ENCODE data around the gene OBSCN. TPM values are rescaled to one million over a fixed set of nuclear protein-coding genes. Genes with fewer than 3 reads are reported as not detected.
A peak's percentile ranks its signal among the peaks of the same experiment; 100 is the strongest.

OBSCN gene
- total and polyA plus RNA-seq, 11 donors = 155 to 524 (median 354) TPM

- ATAC-seq = no peak
- Histone ChIP-seq H3K9me3 (peaks cover 0 to 24% (median 0%) of the 10 kb centered on the region in 12 donors), H3K27ac (no peak overlapping the region), H3K36me3 (peaks cover 0 to 91% (median 42%) of the 10 kb centered on the region in 9 donors), H3K4me1 (peaks cover 0 to 14% (median 0%) of the 10 kb centered on the region in 12 donors), H3K27me3 (no peaks in the 10 kb centered on the region), H3K4me3 (no peak overlapping the region)
- WGBS, 4 donors = 94 to 100% (median 96%) methylated on average over 1 of the region's 1 CpG
- DNase-seq = no peak
- TF ChIP-seq POLR2A (IDR thresholded peaks at IDR 0.05) = no peak
- no peak for TF ChIP-seq CTCF (IDR thresholded peaks at IDR 0.05)
- intact Hi-C loops (cut with DNase I) = no loop called here
Observed at GRCh38 chr1:228258486-228258885, 50.6 kb downstream of the OBSCN start.

- peak in 2 of 4 donors; percentile 5 to 9 for ATAC-seq
- 92 to 96% (median 94%) methylated on average over 7 to 9 of the region's 9 CpGs for WGBS, 4 donors
- H3K9me3 ChIP-seq = peaks cover 0 to 24% (median 0%) of the 10 kb centered on the region in 12 donors
- H3K4me3 ChIP-seq = no peak overlapping the region
- H3K4me1 ChIP-seq = peaks cover 0 to 11% (median 0%) of the 10 kb centered on the region in 12 donors
- TF ChIP-seq CTCF (IDR thresholded peaks at IDR 0.05) = no peak
- no peak for TF ChIP-seq POLR2A (IDR thresholded peaks at IDR 0.05)
- H3K36me3 ChIP-seq = peaks cover 0 to 92% (median 49%) of the 10 kb centered on the region in 9 donors
- H3K27me3 ChIP-seq = no peaks in the 10 kb centered on the region
- DNase-seq = no peak
- H3K27ac ChIP-seq = no peak overlapping the region
- intact Hi-C loops (cut with DNase I) = no loop called here
Observed at GRCh38 chr1:228259368-228259894, 51.6 kb downstream of the OBSCN start.

- no peak for TF ChIP-seq POLR2A (IDR thresholded peaks at IDR 0.05)
- no peak for TF ChIP-seq CTCF (IDR thresholded peaks at IDR 0.05)
- WGBS, 4 donors = 53 to 72% (median 66%) methylated on average over 3 of the region's 3 CpGs
- Histone ChIP-seq H3K36me3 (peaks cover 0 to 96% (median 52%) of the 10 kb centered on the region in 9 donors), H3K4me1 (peaks cover 0 to 11% (median 0%) of the 10 kb centered on the region in 12 donors), H3K27me3 (no peaks in the 10 kb centered on the region), H3K27ac (no peak overlapping the region), H3K4me3 (no peak overlapping the region), H3K9me3 (peaks cover 0 to 24% (median 0%) of the 10 kb centered on the region in 12 donors)
- ATAC-seq (no peak), DNase-seq (no peak)
- intact Hi-C loops (cut with DNase I) = no loop called here
Observed at GRCh38 chr1:228259951-228260350, 52.1 kb downstream of the OBSCN start.

- ATAC-seq (no peak), DNase-seq (no peak)
- peaks cover 0 to 11% (median 0%) of the 10 kb centered on the region in 12 donors for H3K4me1 ChIP-seq
- peaks cover 0 to 24% (median 0%) of the 10 kb centered on the region in 12 donors for H3K9me3 ChIP-seq
- TF ChIP-seq POLR2A (IDR thresholded peaks at IDR 0.05) = no peak
- intact Hi-C loops (cut with DNase I) = no loop called here
- WGBS, 4 donors = 44 to 85% (median 74%) methylated on average over 1 of the region's 1 CpG
- no peak overlapping the region for H3K4me3 ChIP-seq
- H3K36me3 ChIP-seq = peaks cover 0 to 96% (median 41%) of the 10 kb centered on the region in 9 donors
- H3K27me3 ChIP-seq = no peaks in the 10 kb centered on the region
- H3K27ac ChIP-seq = no peak overlapping the region
Observed at GRCh38 chr1:228261706-228262105, 53.9 kb downstream of the OBSCN start.

Measured in heart left ventricle (tissue), 16 donors.